Measurements from ENCODE around the gene ITGB5.

- TF ChIP-seq CTCF (IDR thresholded peaks at IDR 0.05) (no peak), POLR2A (IDR thresholded peaks at IDR 0.05) (no peak), POLR2AphosphoS5 (IDR thresholded peaks at IDR 0.05; ENCODE audit: insufficient read depth in 1 of 2, low read depth in 1 of 2) (no peak)
Measured at GRCh38 chr3:124767264-124767663, 119.9 kb downstream of the ITGB5 start.
